Immature natural killer cell (primary cell): ENCODE data around the gene UBR1. TPM values are rescaled to one million over a fixed set of nuclear protein-coding genes. Genes with fewer than 3 reads are reported as not detected.

ENCODE experiments used
- DNase-seq, 3 donors: peaks; one replicate each; pipeline ENCODE4 v3.0.0; 2022; ENCODE audit warnings: mixed read lengths in 1 of 3
- H3K27ac Mint-ChIP-seq, 6 donors: one replicate each; pipeline ENCODE4 v1.8.0; 2020; ENCODE audit warnings: mixed read lengths in 6 of 6, mild to moderate bottlenecking in 5 of 6, inconsistent platforms in 4 of 6, moderate library complexity in 3 of 6
- H3K27me3 Mint-ChIP-seq, 3 donors: one replicate each; pipeline ENCODE4 v1.8.0; 2020 to 2021; ENCODE audit warnings: low read depth in 3 of 3, mild to moderate bottlenecking in 3 of 3, mixed read lengths in 3 of 3, moderate library complexity in 3 of 3, inconsistent platforms in 1 of 3
- H3K36me3 Mint-ChIP-seq, 3 donors: one replicate each; pipeline ENCODE4 v1.8.0; 2020; ENCODE audit warnings: mixed read lengths in 3 of 3, inconsistent platforms in 2 of 3, mild to moderate bottlenecking in 2 of 3
- H3K4me1 Mint-ChIP-seq, 2 donors: one replicate each; pipeline ENCODE4 v1.8.0; 2020; ENCODE audit warnings: inconsistent platforms in 2 of 2, mild to moderate bottlenecking in 2 of 2, mixed read lengths in 2 of 2, moderate library complexity in 1 of 2
- H3K4me3 Mint-ChIP-seq, 5 donors: one replicate each; pipeline ENCODE4 v1.8.0; 2020; ENCODE audit warnings: mild to moderate bottlenecking in 5 of 5, mixed read lengths in 5 of 5, inconsistent platforms in 3 of 5, moderate library complexity in 3 of 5
- H3K9me3 Mint-ChIP-seq, 6 donors: one replicate each; pipeline ENCODE4 v1.8.0; 2020; ENCODE audit warnings: mild to moderate bottlenecking in 6 of 6, mixed read lengths in 6 of 6, inconsistent platforms in 4 of 6, moderate library complexity in 3 of 6
- polyA plus RNA-seq, 3 donors: library from polyadenylated mRNA; unstranded; fragments of 300-500 nt; fragmentation: Illumina TruSeq; gene quantifications; one replicate each; pipeline ENCODE4 v1.2.3, GENCODE V29; 2021

Gene UBR1
- 10 to 100 TPM; 12.1 to 26.5 (median 15.1) TPM for polyA plus RNA-seq

- DNase-seq: peak; percentile 92 to 93 (median 92)
- peaks cover 1 to 11% (median 9%) of the 10 kb centered on the region in 3 donors for H3K27me3 Mint-ChIP-seq
- H3K36me3 Mint-ChIP-seq: peaks cover 8 to 15% (median 8%) of the 10 kb centered on the region in 3 donors
- peak within 1 kb of the TSS; percentile 98 to 100 (median 99) for H3K27ac Mint-ChIP-seq
- H3K4me1 Mint-ChIP-seq: peaks cover 51 to 60% of the 10 kb centered on the region in 2 donors
- no peaks in the 10 kb centered on the region for H3K9me3 Mint-ChIP-seq
- peak within 1 kb of the TSS; percentile 96 to 99 (median 96) for H3K4me3 Mint-ChIP-seq
These were observed at the start of gene UBR1 for GRCh38 chr15:43105778-43106485. Gene UBR1 (minus strand): TSS chr15:43106038. CDS start chr15:43106022, 16 bp downstream.

- peaks cover 8 to 30% (median 25%) of the 10 kb centered on the region in 3 donors for H3K36me3 Mint-ChIP-seq
- H3K4me1 Mint-ChIP-seq: peaks cover 3 to 18% of the 10 kb centered on the region in 2 donors
- H3K27ac Mint-ChIP-seq: peak overlapping the region in 2 of 6 donors; percentile 6 to 73
- no peaks in the 10 kb centered on the region for H3K27me3 Mint-ChIP-seq
- no peak for DNase-seq
- no peak overlapping the region for H3K4me3 Mint-ChIP-seq
- H3K9me3 Mint-ChIP-seq: no peaks in the 10 kb centered on the region
These were observed 47.4 kb upstream of the UBR1 start for GRCh38 chr15:43153269-43153668.

GRCh38 chr15:43151688-43152087 lies 45.9 kb upstream of the UBR1 start:
- DNase-seq: peak in 1 of 3 donors; percentile 13
- Mint-ChIP-seq H3K36me3 (peaks cover 8 to 27% (median 18%) of the 10 kb centered on the region in 3 donors), H3K4me3 (no peak overlapping the region), H3K4me1 (peaks cover 3 to 18% of the 10 kb centered on the region in 2 donors), H3K9me3 (no peaks in the 10 kb centered on the region), H3K27ac (peak overlapping the region in 1 of 6 donors; percentile 80), H3K27me3 (no peaks in the 10 kb centered on the region)

- H3K27ac Mint-ChIP-seq: no peak overlapping the region
- no peaks in the 10 kb centered on the region for H3K27me3 Mint-ChIP-seq
- H3K4me1 Mint-ChIP-seq: peaks cover 3 to 18% of the 10 kb centered on the region in 2 donors
- H3K36me3 Mint-ChIP-seq: peaks cover 8 to 18% (median 11%) of the 10 kb centered on the region in 3 donors
- no peak overlapping the region for H3K4me3 Mint-ChIP-seq
- no peak for DNase-seq
- H3K9me3 Mint-ChIP-seq: no peaks in the 10 kb centered on the region
These were observed 44.5 kb upstream of the UBR1 start for GRCh38 chr15:43150191-43150929.

- no peaks in the 10 kb centered on the region for H3K27me3 Mint-ChIP-seq
- no peaks in the 10 kb centered on the region for H3K9me3 Mint-ChIP-seq
- H3K4me1 Mint-ChIP-seq: peaks cover 13 to 25% of the 10 kb centered on the region in 2 donors
- H3K36me3 Mint-ChIP-seq: peaks cover 10 to 16% (median 12%) of the 10 kb centered on the region in 3 donors
- H3K4me3 Mint-ChIP-seq: no peak overlapping the region
- no peak for DNase-seq
- peak overlapping the region in 1 of 6 donors; percentile 11 for H3K27ac Mint-ChIP-seq
These were observed 40.3 kb upstream of the UBR1 start for GRCh38 chr15:43146184-43146583.

GRCh38 chr15:43144512-43144911 lies 38.7 kb upstream of the UBR1 start:
- peak overlapping the region; percentile 15 to 70 (median 20) for H3K27ac Mint-ChIP-seq

GRCh38 chr15:43143203-43143941 lies 37.5 kb upstream of the UBR1 start:
- no peak overlapping the region for H3K4me3 Mint-ChIP-seq
- DNase-seq: no peak
- H3K27ac Mint-ChIP-seq: peak overlapping the region in 4 of 6 donors; percentile 13 to 53 (median 26)
- H3K36me3 Mint-ChIP-seq: peaks cover 16 to 34% (median 27%) of the 10 kb centered on the region in 3 donors
- no peaks in the 10 kb centered on the region for H3K27me3 Mint-ChIP-seq
- H3K9me3 Mint-ChIP-seq: no peaks in the 10 kb centered on the region
- H3K4me1 Mint-ChIP-seq: peaks cover 13 to 27% of the 10 kb centered on the region in 2 donors

More at GRCh38 chr15:43144512-43144911, 38.7 kb upstream of the UBR1 start:
- H3K4me3 Mint-ChIP-seq: no peak overlapping the region
- H3K36me3 Mint-ChIP-seq: peaks cover 13 to 31% (median 22%) of the 10 kb centered on the region in 3 donors
- H3K27me3 Mint-ChIP-seq: no peaks in the 10 kb centered on the region
- no peaks in the 10 kb centered on the region for H3K9me3 Mint-ChIP-seq
- peaks cover 13 to 24% of the 10 kb centered on the region in 2 donors for H3K4me1 Mint-ChIP-seq
- DNase-seq: no peak

GRCh38 chr15:43135351-43135750 lies 29.5 kb upstream of the UBR1 start:
- Mint-ChIP-seq H3K36me3 (peaks cover 12 to 28% (median 20%) of the 10 kb centered on the region in 3 donors), H3K27ac (peak overlapping the region in 4 of 6 donors; percentile 3 to 95 (median 88)), H3K27me3 (peaks cover 0 to 8% (median 2%) of the 10 kb centered on the region in 3 donors), H3K4me3 (peak overlapping the region in 1 of 5 donors; percentile 92), H3K9me3 (no peaks in the 10 kb centered on the region), H3K4me1 (peaks cover 25 to 44% of the 10 kb centered on the region in 2 donors)
- no peak for DNase-seq

GRCh38 chr15:43134157-43134635 lies 28.4 kb upstream of the UBR1 start:
- peak in 1 of 3 donors; percentile 12 for DNase-seq
- Mint-ChIP-seq H3K36me3 (peaks cover 12 to 18% (median 13%) of the 10 kb centered on the region in 3 donors), H3K27ac (peak overlapping the region; percentile 81 to 95 (median 94)), H3K4me1 (peaks cover 25 to 44% of the 10 kb centered on the region in 2 donors), H3K4me3 (peak overlapping the region; percentile 82 to 94 (median 92)), H3K27me3 (peaks cover 0 to 8% (median 2%) of the 10 kb centered on the region in 3 donors), H3K9me3 (peaks cover 0 to 4% (median 0%) of the 10 kb centered on the region in 6 donors)

- peak within 1 kb of the TSS; percentile 93 to 97 (median 95) for H3K27ac Mint-ChIP-seq
- H3K9me3 Mint-ChIP-seq: peaks cover 0 to 6% (median under 1%) of the 10 kb centered on the region in 6 donors
- peaks cover 9 to 14% (median 11%) of the 10 kb centered on the region in 3 donors for H3K36me3 Mint-ChIP-seq
- peaks cover 2 to 11% (median 2%) of the 10 kb centered on the region in 3 donors for H3K27me3 Mint-ChIP-seq
- peak; percentile 79 to 80 (median 79) for DNase-seq
- peak within 1 kb of the TSS; percentile 92 to 95 (median 93) for H3K4me3 Mint-ChIP-seq
- peaks cover 25 to 44% of the 10 kb centered on the region in 2 donors for H3K4me1 Mint-ChIP-seq
These were observed 27.8 kb upstream of the UBR1 start, which contains the start of gene TMEM62 for GRCh38 chr15:43133430-43134156. Gene TMEM62 (plus strand): TSS chr15:43133586. CDS start chr15:43133803, 217 bp downstream.

GRCh38 chr15:43132830-43133429 lies 27.1 kb upstream of the UBR1 start:
- H3K27ac Mint-ChIP-seq: peak overlapping the region; percentile 92 to 97 (median 95)
- peaks cover 4 to 12% (median 8%) of the 10 kb centered on the region in 3 donors for H3K36me3 Mint-ChIP-seq
- peaks cover 2 to 11% (median 2%) of the 10 kb centered on the region in 3 donors for H3K27me3 Mint-ChIP-seq
- peaks cover 0 to 6% (median under 1%) of the 10 kb centered on the region in 6 donors for H3K9me3 Mint-ChIP-seq
- no peak for DNase-seq
- peak overlapping the region; percentile 91 to 95 (median 92) for H3K4me3 Mint-ChIP-seq
- peaks cover 24 to 37% of the 10 kb centered on the region in 2 donors for H3K4me1 Mint-ChIP-seq

- peaks cover 0 to 6% (median under 1%) of the 10 kb centered on the region in 6 donors for H3K9me3 Mint-ChIP-seq
- no peak overlapping the region for H3K4me3 Mint-ChIP-seq
- H3K36me3 Mint-ChIP-seq: peaks cover 0 to 8% (median 0%) of the 10 kb centered on the region in 3 donors
- DNase-seq: no peak
- peaks cover 2 to 11% (median 4%) of the 10 kb centered on the region in 3 donors for H3K27me3 Mint-ChIP-seq
- peaks cover 8 to 14% of the 10 kb centered on the region in 2 donors for H3K4me1 Mint-ChIP-seq
- H3K27ac Mint-ChIP-seq: no peak overlapping the region
These were observed 23.1 kb upstream of the UBR1 start for GRCh38 chr15:43128980-43129335.
